Progenitor cell of endocrine pancreas (in vitro differentiated cells): Measurements from ENCODE around the gene BATF. TPM values are rescaled to one million over a fixed set of nuclear protein-coding genes. Genes with fewer than 3 reads are reported as not detected.

Experiments
- DNase-seq: peaks from one replicate; pipeline ENCODE4 v3.0.0; 2021; ENCODE audit warnings: low spot score; ENCODE audit not compliant: unreplicated experiment
- H3K27ac Mint-ChIP-seq: 2 replicates; pipeline ENCODE4 v1.8.0; 2021; ENCODE audit warnings: mild to moderate bottlenecking, moderate library complexity, mixed read lengths
- H3K27me3 Mint-ChIP-seq: 2 replicates; pipeline ENCODE4 v1.8.0; 2021; ENCODE audit warnings: mixed read lengths
- H3K36me3 Mint-ChIP-seq: 2 replicates; pipeline ENCODE4 v1.8.0; 2022; ENCODE audit warnings: mixed read lengths; ENCODE audit not compliant: insufficient read depth
- H3K4me1 Mint-ChIP-seq: 2 replicates; pipeline ENCODE4 v1.8.0; 2021; ENCODE audit warnings: low read depth, mixed read lengths
- H3K4me3 Mint-ChIP-seq: 2 replicates; pipeline ENCODE4 v1.8.0; 2021; ENCODE audit warnings: low read depth, mild to moderate bottlenecking, moderate library complexity, mixed read lengths
- H3K9me3 Mint-ChIP-seq: 2 replicates; pipeline ENCODE4 v1.8.0; 2021; ENCODE audit warnings: low read depth, mixed read lengths
- CTCF ChIP-seq: fragments of 200-600 bp; sonication (generic); IDR thresholded peaks from one replicate; pipeline ENCODE4 v1.5.0; 2021; ENCODE audit warnings: antibody characterized with exemption, mild to moderate bottlenecking; ENCODE audit not compliant: unreplicated experiment
- total RNA-seq: library from RNA; stranded (reverse); gene quantifications from 2 replicates; pipeline ENCODE4 v1.2.1, GENCODE V29; 2021

BATF gene
- total RNA-seq, 1 donor from 2014 or later, result not detected

DNA sequence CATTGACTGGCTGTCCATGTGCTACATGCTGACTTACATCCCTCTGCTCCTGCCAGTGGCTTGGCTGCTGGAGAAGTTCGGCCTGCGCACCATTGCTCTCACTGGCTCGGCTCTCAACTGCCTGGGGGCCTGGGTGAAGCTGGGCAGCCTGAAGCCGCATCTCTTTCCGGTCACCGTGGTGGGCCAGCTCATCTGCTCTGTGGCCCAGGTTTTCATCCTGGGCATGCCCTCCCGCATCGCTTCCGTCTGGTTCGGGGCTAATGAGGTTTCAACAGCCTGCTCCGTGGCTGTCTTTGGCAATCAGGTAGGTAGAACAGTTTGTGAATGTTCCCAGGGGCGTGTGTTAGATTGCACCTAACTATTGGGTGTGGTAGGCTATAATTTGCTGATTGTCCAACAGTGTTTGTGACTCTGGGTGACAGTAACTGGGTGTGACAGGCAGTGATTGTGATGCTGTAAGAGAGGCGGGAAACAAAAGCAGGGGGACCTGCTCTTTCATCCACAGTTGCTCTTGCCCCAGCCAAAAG lies 57.1 kb downstream of the BATF start:
- no peak overlapping the region for H3K27ac Mint-ChIP-seq
- no peak for TF ChIP-seq CTCF
- H3K4me3 Mint-ChIP-seq, result peak overlapping the region; percentile 85
- peaks cover 24% of the 10 kb centered on the region for H3K27me3 Mint-ChIP-seq
- no peak for DNase-seq
- no peaks in the 10 kb centered on the region for H3K9me3 Mint-ChIP-seq
- H3K4me1 Mint-ChIP-seq, result peaks cover 11% of the 10 kb centered on the region
- no peaks in the 10 kb centered on the region for H3K36me3 Mint-ChIP-seq

DNA sequence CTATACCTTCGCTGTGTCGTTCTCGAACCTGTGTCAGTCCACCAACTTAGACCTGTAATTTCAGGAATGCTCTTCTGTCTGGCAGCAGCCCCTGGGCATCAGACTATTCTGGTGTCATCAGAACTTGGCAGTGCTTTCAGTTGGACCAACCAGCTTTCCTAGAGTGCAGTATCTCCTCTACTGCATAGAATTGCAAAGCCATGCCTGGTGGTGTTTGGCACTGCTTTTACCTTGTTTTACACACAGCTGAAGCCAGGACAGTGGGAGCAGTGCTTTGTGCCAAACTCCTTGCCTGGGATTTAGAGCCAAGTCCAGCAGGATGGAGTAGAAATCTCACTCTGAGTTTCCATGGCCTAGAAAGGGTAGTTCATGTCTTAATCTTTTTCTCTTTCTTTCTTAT lies 57.6 kb downstream of the BATF start:
- Mint-ChIP-seq H3K4me1 (peaks cover 11% of the 10 kb centered on the region), H3K27ac (no peak overlapping the region), H3K9me3 (no peaks in the 10 kb centered on the region), H3K36me3 (no peaks in the 10 kb centered on the region), H3K4me3 (peak overlapping the region; percentile 85), H3K27me3 (peaks cover 24% of the 10 kb centered on the region)
- TF ChIP-seq CTCF, result no peak
- DNase-seq, result no peak

DNA sequence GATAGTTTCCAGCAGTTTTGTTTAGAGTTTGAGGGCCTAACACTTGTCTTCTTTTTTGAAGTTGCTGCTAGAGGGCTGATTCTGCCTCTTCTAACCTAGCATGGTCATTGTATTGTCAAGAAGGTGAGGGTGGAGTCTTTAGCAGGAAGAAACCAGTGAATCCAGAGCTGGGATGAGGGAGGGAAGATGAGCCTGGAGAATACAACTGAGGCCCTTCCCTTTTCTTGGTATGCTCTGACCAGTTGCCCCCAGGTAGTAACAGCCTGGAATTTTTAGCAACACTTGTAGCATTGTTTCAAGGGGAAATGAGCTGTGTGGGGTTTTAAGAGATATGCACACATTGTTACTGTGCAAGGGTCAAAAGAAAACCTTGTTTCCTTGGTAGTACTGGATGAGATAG lies 65.1 kb downstream of the BATF start:
- Mint-ChIP-seq H3K4me3 (no peak overlapping the region), H3K9me3 (peaks cover 3% of the 10 kb centered on the region), H3K27ac (no peak overlapping the region), H3K27me3 (peaks cover 16% of the 10 kb centered on the region), H3K36me3 (no peaks in the 10 kb centered on the region), H3K4me1 (no peaks in the 10 kb centered on the region)
- no peak for DNase-seq
- TF ChIP-seq CTCF, result no peak

- no peak overlapping the region for H3K27ac Mint-ChIP-seq
- H3K27me3 Mint-ChIP-seq, result peaks cover 10% of the 10 kb centered on the region
- H3K4me3 Mint-ChIP-seq, result no peak overlapping the region
- TF ChIP-seq CTCF, result no peak
- H3K36me3 Mint-ChIP-seq, result peaks cover 3% of the 10 kb centered on the region
- DNase-seq, result no peak
- H3K9me3 Mint-ChIP-seq, result peaks cover 8% of the 10 kb centered on the region
- H3K4me1 Mint-ChIP-seq, result no peaks in the 10 kb centered on the region
Measured at GRCh38 chr14:75589931-75590330, 67.7 kb downstream of the BATF start.

- no peak overlapping the region for H3K27ac Mint-ChIP-seq
- H3K9me3 Mint-ChIP-seq, result peaks cover 8% of the 10 kb centered on the region
- no peak overlapping the region for H3K4me3 Mint-ChIP-seq
- DNase-seq, result no peak
- no peaks in the 10 kb centered on the region for H3K27me3 Mint-ChIP-seq
- TF ChIP-seq CTCF, result no peak
- peaks cover 3% of the 10 kb centered on the region for H3K36me3 Mint-ChIP-seq
- no peaks in the 10 kb centered on the region for H3K4me1 Mint-ChIP-seq
Measured at GRCh38 chr14:75591331-75591946, 69.2 kb downstream of the BATF start.
